Lower leg skin (tissue), 4 donors: ENCODE measurements around the gene GIT2. TPM values are rescaled to one million over a fixed set of nuclear protein-coding genes. Genes with fewer than 3 reads are reported as not detected.

Experiments used
- DNase-seq, 2 donors: peaks; one replicate each; pipeline ENCODE4 v3.0.0-alpha.2; 2019; ENCODE audit warnings: low spot score in 2 of 2
- H3K4me3 ChIP-seq: fragments of 200-600 bp; sonication (generic); 2 replicates; pipeline ENCODE4 v1.5.1; 2017; ENCODE audit warnings: mild to moderate bottlenecking, low read depth; ENCODE audit not compliant: poor library complexity, severe bottlenecking
- CTCF ChIP-seq, 3 donors: fragments of 450-650 bp; IDR thresholded peaks; one replicate each; pipeline ENCODE4 v1.5.1; 2016; ENCODE audit warnings: antibody characterized with exemption in 3 of 3, mild to moderate bottlenecking in 3 of 3, moderate library complexity in 2 of 3
- POLR2A ChIP-seq, 2 donors: fragments of 450-650 bp; IDR thresholded peaks; one replicate each; pipeline ENCODE4 v1.6.1; 2016 to 2017; ENCODE audit warnings: antibody characterized with exemption in 2 of 2, mild to moderate bottlenecking in 1 of 2, moderate library complexity in 1 of 2
- WGBS, 2 donors: methylation state at CpG; one replicate each; pipeline ENCODE4 v1.1.5; 2018; 5-methylcytosine and 5-hydroxymethylcytosine counted together
- intact Hi-C: fragments of 100-400 bp; cut with DNase I; formaldehyde crosslinking; loops from one replicate; pipeline ENCODE4 v1.15.0; 2023; ENCODE audit warnings: low total_unique reads
- total RNA-seq, 4 donors: library from RNA; depleted of rRNA; stranded (reverse); fragments of >200 nt; gene quantifications; one replicate each; pipeline ENCODE4 v1.1.0, GENCODE V29; 2016

GIT2 gene
- total RNA-seq, 4 donors from 2014 or later = 25.2 to 31.8 (median 28.5) TPM

- DNase-seq = no peak
- 85 to 90% methylated on average over 6 of the region's 6 CpGs for WGBS, 2 donors
- H3K4me3 ChIP-seq = no peak overlapping the region
- intact Hi-C loops = no loop called here
- no peak for TF ChIP-seq CTCF (IDR thresholded peaks at IDR 0.05)
- TF ChIP-seq POLR2A (IDR thresholded peaks at IDR 0.05) = no peak
Measured at GRCh38 chr12:109961612-109962011, 34.6 kb downstream of the GIT2 start.

GRCh38 chr12:109961201-109961600 is 35.0 kb downstream of the GIT2 start:
- H3K4me3 ChIP-seq = no peak overlapping the region
- 86 to 89% methylated on average over 14 of the region's 14 CpGs for WGBS, 2 donors
- intact Hi-C loops = no loop called here
- DNase-seq = no peak
- TF ChIP-seq POLR2A (IDR thresholded peaks at IDR 0.05) (no peak), CTCF (IDR thresholded peaks at IDR 0.05) (no peak)

GRCh38 chr12:109959411-109960093 is 36.6 kb downstream of the GIT2 start:
- TF ChIP-seq CTCF (IDR thresholded peaks at IDR 0.05) (no peak), POLR2A (IDR thresholded peaks at IDR 0.05) (no peak)
- intact Hi-C loops = no loop called here
- WGBS, 2 donors = 95 to 96% methylated on average over 8 of the region's 8 CpGs
- H3K4me3 ChIP-seq = no peak overlapping the region
- DNase-seq = no peak

- WGBS, 2 donors = 97% methylated on average over 7 of the region's 7 CpGs
- intact Hi-C loops = no loop called here
- no peak overlapping the region for H3K4me3 ChIP-seq
- no peak for TF ChIP-seq POLR2A (IDR thresholded peaks at IDR 0.05)
- TF ChIP-seq CTCF (IDR thresholded peaks at IDR 0.05) = no peak
- no peak for DNase-seq
Measured at GRCh38 chr12:109958374-109958773, 37.8 kb downstream of the GIT2 start.

GRCh38 chr12:109953656-109954055 is 42.5 kb downstream of the GIT2 start:
- no peak overlapping the region for H3K4me3 ChIP-seq
- TF ChIP-seq CTCF (IDR thresholded peaks at IDR 0.05) = no peak
- TF ChIP-seq POLR2A (IDR thresholded peaks at IDR 0.05) = no peak
- no peak for DNase-seq
- 93 to 95% methylated on average over 5 of the region's 5 CpGs for WGBS, 2 donors
- intact Hi-C loops = no loop called here

GRCh38 chr12:109952873-109953272 is 43.3 kb downstream of the GIT2 start:
- DNase-seq = no peak
- intact Hi-C loops = no loop called here
- H3K4me3 ChIP-seq = no peak overlapping the region
- TF ChIP-seq POLR2A (IDR thresholded peaks at IDR 0.05) (no peak), CTCF (IDR thresholded peaks at IDR 0.05) (no peak)
- 95 to 96% methylated on average over 8 of the region's 8 CpGs for WGBS, 2 donors
